ENCODE measurements around the gene CSF3. TPM values are rescaled to one million over a fixed set of nuclear protein-coding genes. Genes with fewer than 3 reads are reported as not detected.

Gene CSF3
- total RNA-seq, 1 donor from 2014 or later: not detected

GRCh38 chr17:39988206-39988810 lies 26.9 kb upstream of the CSF3 start:
- no peaks in the 10 kb centered on the region for H3K9me3 Mint-ChIP-seq (ENCODE audit: low read depth)
- no peaks in the 10 kb centered on the region for H3K4me1 Mint-ChIP-seq (ENCODE audit: low read depth)

GRCh38 chr17:39994448-39994847 lies 20.8 kb upstream of the CSF3 start:
- TF ChIP-seq CTCF (IDR thresholded peaks at IDR 0.05): no peak
- H3K27ac Mint-ChIP-seq (ENCODE audit: unreplicated experiment): no peak overlapping the region
- no peaks in the 10 kb centered on the region for H3K27me3 Mint-ChIP-seq (ENCODE audit: low read depth)
- H3K4me3 Mint-ChIP-seq (ENCODE audit: unreplicated experiment): no peak overlapping the region
- no peaks in the 10 kb centered on the region for H3K9me3 Mint-ChIP-seq (ENCODE audit: low read depth)
- peaks cover 62% of the 10 kb centered on the region for H3K36me3 Mint-ChIP-seq (ENCODE audit: low read depth)
- DNase-seq (ENCODE audit: low spot score): no peak
- no peaks in the 10 kb centered on the region for H3K4me1 Mint-ChIP-seq (ENCODE audit: low read depth)

More at GRCh38 chr17:39988206-39988810, 26.9 kb upstream of the CSF3 start:
- H3K27ac Mint-ChIP-seq (ENCODE audit: unreplicated experiment): no peak overlapping the region
- no peak for DNase-seq (ENCODE audit: low spot score)
- H3K4me3 Mint-ChIP-seq (ENCODE audit: unreplicated experiment): no peak overlapping the region
- no peak for TF ChIP-seq CTCF (IDR thresholded peaks at IDR 0.05)
- no peaks in the 10 kb centered on the region for H3K27me3 Mint-ChIP-seq (ENCODE audit: low read depth)
- H3K36me3 Mint-ChIP-seq (ENCODE audit: low read depth): peaks cover 63% of the 10 kb centered on the region

GRCh38 chr17:39995438-39995837 lies 19.8 kb upstream of the CSF3 start:
- no peak for DNase-seq (ENCODE audit: low spot score)
- TF ChIP-seq CTCF (IDR thresholded peaks at IDR 0.05): no peak
- Mint-ChIP-seq H3K4me1 (ENCODE audit: low read depth) (no peaks in the 10 kb centered on the region), H3K27ac (ENCODE audit: unreplicated experiment) (no peak overlapping the region), H3K4me3 (ENCODE audit: unreplicated experiment) (no peak overlapping the region), H3K9me3 (ENCODE audit: low read depth) (no peaks in the 10 kb centered on the region), H3K27me3 (ENCODE audit: low read depth) (no peaks in the 10 kb centered on the region), H3K36me3 (ENCODE audit: low read depth) (peaks cover 58% of the 10 kb centered on the region)

GRCh38 chr17:39996162-39996561 lies 19.1 kb upstream of the CSF3 start:
- H3K27ac Mint-ChIP-seq (ENCODE audit: unreplicated experiment): no peak overlapping the region
- no peak for TF ChIP-seq CTCF (IDR thresholded peaks at IDR 0.05)
- no peaks in the 10 kb centered on the region for H3K27me3 Mint-ChIP-seq (ENCODE audit: low read depth)
- H3K4me1 Mint-ChIP-seq (ENCODE audit: low read depth): no peaks in the 10 kb centered on the region
- H3K36me3 Mint-ChIP-seq (ENCODE audit: low read depth): peaks cover 52% of the 10 kb centered on the region
- H3K4me3 Mint-ChIP-seq (ENCODE audit: unreplicated experiment): no peak overlapping the region
- H3K9me3 Mint-ChIP-seq (ENCODE audit: low read depth): no peaks in the 10 kb centered on the region
- no peak for DNase-seq (ENCODE audit: low spot score)

- Mint-ChIP-seq H3K4me3 (ENCODE audit: unreplicated experiment) (no peak overlapping the region), H3K36me3 (ENCODE audit: low read depth) (peaks cover 48% of the 10 kb centered on the region), H3K27me3 (ENCODE audit: low read depth) (no peaks in the 10 kb centered on the region), H3K27ac (ENCODE audit: unreplicated experiment) (no peak overlapping the region), H3K9me3 (ENCODE audit: low read depth) (no peaks in the 10 kb centered on the region), H3K4me1 (ENCODE audit: low read depth) (no peaks in the 10 kb centered on the region)
- TF ChIP-seq CTCF (IDR thresholded peaks at IDR 0.05): no peak
- no peak for DNase-seq (ENCODE audit: low spot score)
These were observed 18.4 kb upstream of the CSF3 start for GRCh38 chr17:39996800-39997199.

Data from chondrocyte (in vitro differentiated cells).